Lung microvascular endothelial cell (primary cell): ENCODE data around the gene CHRND. TPM values are rescaled to one million over a fixed set of nuclear protein-coding genes. Genes with fewer than 3 reads are reported as not detected.

ENCODE experiments used
- DNase-seq, 2 donors: peaks; one replicate each; pipeline versions ENCODE4 v3.0.0 to v3.0.0-alpha.2; 2010; ENCODE audit warnings: low read depth in 2 of 2
- total RNA-seq: library from RNA; depleted of rRNA; stranded (reverse); fragments of >200 nt; gene quantifications from 2 replicates; pipeline ENCODE4 v1.2.1, GENCODE V29; 2014

CHRND gene
- not detected in 2 replicates for total RNA-seq

DNA sequence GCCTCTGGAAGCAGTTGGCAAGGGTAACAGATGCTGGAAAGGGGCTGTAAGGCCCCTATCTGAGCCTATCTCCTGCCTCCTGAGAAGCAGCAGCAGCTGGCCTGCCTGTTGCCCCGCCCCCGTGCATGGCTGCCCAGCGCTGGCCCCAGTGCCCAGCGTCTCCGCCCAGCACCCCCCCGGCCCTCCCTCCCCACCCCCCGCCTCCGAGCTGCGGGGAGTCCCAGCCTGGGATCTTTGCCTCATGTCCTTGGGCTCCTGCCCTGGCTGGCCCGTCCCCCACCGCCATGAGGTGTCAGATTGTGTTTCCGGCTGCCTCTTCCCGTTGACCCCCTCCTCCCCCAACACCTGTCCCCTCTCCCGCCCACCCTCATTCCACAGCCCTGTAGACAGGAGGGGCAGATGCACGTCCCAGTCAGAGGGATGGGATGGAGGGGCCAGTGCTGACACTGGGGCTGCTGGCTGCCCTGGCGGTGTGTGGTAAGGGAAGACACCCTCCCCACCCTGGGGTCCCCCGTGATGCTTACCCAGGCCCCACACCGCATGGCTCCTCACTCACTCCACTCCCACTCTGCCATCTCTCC is at the start of gene CHRND:
TSS of gene CHRND (plus strand) at position 370 of the 581 bp plus-strand sequence. CDS start at position 426, 56 bp downstream.
- no peak for DNase-seq

DNA sequence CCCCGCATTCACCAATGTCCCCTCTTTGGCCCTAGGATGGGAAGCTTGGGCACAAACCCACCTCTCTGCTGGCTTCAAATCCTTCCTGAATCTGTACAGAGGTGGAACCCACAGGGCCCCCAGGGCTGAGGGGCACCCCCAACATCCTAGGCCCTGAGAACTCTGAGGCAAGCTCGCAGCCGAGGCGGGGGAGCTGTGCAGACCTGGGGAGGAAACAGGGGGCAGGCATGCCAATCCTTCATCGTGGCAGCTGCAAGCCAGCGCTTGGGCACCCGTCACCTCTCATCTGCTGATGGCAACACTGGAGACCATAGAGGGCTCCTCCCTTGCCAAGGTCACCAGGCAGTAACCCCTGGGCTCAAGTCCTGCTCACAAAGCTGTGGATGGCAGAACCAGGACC is 49.2 kb upstream of the CHRND start:
- DNase-seq: no peak

DNA sequence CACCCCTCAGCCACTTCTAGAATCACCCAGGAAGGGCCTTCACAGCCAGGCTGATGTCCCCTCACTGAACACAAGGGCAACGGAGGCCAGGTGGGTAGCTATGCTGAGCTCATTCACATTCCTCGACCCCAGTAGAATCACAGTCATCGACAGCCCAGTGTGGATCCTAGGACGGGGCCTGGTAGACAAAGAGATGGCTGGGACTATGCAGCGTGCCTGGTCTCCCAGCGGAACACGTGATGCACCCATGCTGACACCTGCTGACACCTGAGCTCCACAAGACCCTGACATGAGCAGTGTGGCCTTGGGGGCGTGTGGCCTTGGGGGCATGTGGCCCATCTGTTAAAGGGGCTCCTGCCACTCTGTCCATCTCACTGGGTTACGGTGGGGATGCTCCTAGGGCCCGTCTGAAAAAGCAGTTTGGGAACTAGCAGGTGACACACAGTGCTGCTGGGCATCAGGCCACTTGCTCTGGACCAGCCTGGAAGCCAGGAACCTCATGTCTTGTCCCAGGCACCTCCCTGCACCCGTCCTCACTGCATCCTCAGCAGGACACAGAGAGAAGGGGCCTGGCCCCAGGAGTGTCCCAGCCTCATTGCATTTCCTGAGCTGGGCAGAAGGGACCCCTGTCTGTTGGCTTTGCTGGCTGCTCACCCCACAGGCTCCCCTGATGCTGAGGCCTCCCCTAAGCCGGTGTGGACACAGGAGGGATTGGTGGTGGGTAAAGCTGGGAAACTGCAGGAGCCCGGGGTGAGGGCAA is 48.0 kb upstream of the CHRND start:
- DNase-seq: no peak

DNA sequence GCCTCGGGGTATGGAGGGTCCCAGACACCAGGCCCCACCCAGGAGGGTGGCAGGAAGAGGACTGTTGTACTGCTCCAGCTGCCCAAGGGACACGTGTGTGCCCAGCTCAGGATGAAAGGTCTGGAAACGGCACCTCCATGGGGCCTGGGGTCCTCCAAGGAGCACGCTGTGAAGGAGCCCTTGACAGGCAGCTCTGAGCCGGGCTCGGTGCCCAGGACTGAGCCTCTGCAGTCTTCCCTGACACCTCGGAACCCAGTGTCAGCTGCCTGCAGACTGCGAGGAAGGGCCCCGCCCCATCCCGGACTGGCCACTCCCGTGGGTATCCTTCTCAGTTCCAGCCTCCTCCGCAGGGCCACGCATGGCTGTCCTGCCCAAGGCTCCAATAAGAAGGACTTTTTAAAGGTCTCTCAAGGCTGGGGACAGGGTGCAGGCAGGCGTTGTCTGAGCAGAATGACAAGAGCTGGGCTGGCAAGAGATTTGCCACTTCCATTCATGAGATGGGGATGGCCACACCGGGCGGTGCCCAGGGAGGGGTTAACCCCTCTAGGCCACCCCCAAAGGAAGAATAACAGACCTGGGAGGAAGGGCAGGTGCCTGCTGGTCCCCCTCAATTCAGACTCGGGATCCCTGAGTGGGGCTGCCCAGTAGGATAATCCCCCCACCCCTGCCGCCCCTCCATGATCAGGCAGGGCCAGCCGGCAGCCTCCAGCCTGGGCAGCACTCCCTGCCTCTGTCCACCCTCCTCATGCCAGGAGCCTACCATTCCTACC is 47.2 kb upstream of the CHRND start:
- DNase-seq: no peak

DNA sequence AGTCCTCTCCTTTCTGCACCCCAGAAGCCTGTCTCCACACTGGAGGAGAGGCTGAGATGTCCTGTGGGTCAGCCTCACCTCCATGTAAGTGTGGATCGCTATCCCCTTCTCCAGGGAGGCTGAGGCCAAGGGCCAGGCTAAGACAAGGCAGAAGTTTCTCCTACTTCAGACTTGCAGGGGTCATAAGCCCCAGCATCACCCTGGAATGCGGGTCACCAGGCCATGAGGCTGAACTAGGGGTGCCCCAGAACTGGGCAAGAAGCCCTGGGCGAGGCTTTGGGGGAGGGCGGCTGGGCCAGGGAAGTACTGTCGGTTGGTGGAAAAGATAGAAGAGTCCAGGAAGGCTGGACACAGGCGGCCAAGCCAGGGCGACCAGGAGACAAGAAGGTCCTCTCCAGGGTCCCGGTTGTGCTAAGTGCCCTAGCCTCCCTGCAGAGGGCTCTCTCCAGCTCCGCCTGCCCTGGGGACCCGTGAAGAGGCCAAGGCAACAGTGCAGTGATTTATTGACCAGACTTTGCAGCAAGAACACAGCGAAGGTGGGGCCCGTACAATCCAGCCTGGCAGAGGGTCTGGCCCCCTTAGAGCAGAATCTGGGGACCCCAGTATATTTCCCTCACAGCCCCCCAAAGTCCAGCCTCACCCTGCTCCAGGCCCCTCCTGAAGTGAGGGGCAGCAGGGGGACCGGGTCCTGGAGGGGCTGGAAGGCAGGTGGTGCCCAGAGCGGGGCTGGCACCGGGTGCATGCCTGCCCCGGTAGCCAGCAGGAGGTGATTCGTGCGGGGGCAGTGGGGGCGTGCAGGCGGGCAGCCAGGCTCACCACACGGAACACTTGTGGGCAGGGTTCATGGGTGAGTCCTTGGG is 46.4 kb upstream of the CHRND start:
- DNase-seq: no peak

DNA sequence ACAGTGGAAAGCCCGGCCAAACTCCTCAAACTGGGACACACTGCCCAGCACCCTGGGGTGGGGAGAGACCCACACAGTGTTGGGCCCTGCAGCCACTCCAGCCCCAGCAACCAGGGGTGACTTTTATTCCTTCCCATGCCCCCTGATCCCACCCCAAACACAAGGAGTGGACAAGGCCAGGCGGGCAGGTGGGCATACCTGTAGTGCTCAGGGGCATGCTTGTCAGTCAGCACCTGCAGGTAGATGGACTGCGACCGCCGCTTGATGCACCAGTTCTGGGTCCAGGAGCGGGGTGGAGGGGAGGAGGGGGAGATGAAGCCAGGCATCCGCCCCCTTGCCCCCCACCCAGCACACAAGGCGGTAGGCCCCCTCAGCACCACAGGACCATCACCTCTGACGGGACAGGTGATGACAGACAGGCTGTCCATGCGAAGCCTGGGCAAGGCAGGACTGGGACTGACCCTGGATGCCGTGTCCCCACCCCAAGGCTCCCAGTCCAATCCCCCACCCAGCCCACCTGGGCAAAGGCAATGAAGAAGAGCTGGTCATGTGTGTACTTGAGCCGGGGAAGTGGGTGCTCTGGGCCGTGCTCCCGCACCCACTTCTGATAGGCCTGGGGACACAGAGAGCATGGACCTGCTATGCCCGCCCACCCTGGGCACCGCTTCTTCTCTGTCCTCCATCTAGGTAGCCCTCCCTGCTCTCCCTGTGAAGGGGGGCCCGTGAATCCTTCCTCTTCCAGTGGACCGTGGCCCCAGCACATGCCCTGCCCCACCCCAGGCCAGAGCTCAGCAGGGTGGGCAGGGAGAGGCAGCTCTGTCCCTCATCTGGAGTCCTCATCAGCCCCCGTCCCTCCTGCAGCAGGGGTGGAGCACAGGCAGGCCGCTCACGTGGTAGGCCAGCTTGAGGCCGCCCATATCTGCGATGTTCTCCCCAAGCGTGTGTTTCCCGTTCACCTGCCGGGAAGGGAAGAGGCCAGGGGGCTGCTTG is 45.5 kb upstream of the CHRND start:
- DNase-seq: no peak

DNA sequence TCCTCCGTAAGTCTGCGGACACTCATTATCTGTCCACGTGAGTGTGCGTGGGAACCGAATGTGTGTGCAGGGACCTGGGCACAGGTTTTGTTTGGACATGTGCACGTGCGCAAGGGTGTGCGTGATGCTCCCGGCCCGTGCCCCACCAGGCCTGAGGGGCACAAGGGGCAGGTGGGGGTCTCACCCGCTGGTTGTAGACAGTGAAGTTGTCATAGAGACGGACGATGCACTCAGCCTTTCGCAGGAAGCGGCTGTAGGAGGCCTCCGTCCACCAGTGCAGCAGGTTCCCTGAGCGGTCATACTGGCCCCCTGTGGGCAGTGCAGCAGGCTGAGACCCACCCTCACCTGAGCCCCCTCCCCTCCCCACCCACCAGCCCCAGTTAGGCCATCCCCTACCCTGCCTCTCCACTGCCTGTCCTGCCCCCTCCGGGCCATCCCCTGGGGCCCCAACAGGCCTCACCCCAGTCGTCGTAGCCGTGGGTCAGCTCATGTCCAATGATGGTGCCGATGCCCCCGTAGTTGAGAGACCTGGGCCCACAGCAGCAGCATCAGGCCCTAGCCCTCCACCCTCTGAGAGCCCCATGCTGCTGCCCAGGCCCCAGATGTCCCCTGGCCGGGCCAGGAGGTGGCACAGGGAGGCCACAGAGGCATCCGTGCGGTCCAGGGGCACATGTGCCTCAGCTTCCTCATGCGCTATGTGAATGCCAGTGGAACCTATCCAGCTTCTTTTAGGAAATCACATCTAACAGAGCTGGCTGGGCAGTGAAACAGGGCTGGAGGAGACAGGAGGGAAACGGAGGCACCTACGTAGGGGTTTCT is 44.4 kb upstream of the CHRND start:
- DNase-seq: no peak

DNA sequence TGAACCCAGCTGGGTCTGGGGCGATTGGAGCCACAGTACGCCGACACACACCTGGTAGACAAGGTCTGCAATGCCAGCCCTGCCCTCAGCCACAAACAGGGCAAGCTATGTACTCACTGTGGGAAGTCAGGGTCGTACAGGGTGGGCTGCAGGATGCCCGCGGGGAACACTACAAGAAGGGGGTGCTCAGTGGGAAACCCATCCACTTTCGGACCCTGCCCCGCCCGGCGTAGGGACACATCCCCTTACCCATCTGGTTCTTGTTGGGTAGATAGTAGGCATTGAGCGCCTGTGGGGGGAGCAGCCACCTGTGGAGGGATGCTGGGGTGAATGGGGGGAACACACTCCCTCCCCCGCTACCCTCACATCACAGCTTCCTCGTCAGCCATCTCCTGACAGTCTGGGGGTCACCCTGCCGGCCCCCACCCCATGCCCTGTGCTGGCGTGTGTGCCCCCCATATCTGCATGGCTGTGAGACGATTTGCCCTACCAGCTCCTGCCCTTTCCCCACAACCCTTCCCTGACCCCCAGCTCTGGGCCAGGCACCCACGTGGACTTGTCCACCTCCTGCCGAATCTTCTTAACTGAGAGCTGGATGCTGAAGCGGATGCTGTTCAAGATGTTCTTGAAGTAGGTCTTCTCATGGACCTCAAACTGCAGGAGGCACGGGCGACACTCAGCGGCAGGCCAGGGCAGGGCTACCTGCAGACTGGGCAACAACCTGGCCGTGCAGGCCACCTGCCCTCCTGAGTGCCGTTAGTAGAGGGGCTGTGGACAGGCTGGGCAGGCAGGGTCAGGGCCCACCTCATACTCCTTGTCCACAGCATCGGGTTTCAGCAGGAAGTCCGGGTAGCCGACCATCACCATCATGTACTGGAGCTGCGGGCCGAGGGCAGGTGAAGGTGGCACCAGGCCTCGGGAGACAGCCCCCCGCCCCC is 43.4 kb upstream of the CHRND start:
- DNase-seq: no peak

DNA sequence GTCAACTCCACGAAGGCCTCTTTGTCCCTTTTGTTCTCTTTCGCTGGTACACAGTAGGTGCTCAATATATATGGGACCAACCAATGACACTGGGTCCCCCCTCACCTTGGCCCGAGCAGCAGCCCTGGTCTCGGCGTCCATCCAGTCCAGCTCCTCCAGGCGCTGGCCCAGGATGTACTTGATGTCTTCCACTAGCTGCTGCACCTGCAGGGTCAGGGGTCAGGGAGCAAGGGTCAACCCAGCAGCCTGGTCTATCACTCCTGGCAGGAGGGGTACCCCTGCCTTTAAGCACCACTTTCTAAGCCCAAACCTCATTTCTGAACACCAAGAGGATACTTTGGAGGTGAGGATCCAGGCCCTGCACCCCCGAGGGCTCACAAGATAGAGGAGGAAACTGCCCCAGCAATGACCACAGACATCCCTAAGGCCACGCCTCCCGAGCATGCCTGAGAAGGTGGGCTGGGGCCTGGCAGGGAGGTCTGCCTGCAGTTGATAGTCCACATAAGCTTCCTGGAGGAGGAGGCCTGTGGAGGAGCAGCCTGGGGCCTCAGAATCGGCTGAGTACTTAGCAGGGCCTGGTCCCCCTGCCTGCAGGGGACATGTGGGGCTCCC is 42.5 kb upstream of the CHRND start:
- DNase-seq: no peak

DNA sequence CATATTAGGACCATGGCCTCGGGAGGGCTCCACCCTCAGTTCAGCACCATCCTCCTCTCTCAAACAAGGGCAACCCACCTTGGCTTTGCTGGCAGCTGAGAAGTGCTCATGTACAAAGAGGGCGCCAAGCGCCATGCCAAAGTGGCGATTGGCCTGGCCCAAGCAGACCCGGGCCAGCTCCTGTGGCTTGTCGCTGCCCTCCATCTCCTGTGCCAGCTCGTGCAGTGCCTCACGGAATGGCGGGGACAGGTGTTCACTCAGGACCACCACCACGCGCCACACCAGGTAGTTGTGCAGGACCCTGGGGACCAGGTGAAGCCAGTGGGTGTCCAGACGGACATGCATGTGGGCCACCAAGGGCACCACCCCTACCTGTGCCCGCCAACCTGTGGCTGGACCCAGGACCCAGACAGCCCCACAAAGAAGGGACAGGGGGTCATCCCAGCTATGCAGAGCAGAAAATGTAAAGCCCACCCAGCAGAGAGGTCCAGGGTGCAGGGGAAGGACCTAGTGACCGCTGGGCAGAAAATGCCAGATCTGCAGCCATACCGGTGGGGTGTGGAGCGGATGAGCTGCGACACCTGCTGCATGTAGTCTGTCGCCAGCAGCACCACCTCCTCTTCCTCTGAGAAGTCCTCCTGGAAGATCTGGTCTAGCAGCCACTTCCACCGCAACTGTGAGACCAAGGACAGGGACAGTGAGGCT is 41.9 kb upstream of the CHRND start:
- no peak for DNase-seq

DNA sequence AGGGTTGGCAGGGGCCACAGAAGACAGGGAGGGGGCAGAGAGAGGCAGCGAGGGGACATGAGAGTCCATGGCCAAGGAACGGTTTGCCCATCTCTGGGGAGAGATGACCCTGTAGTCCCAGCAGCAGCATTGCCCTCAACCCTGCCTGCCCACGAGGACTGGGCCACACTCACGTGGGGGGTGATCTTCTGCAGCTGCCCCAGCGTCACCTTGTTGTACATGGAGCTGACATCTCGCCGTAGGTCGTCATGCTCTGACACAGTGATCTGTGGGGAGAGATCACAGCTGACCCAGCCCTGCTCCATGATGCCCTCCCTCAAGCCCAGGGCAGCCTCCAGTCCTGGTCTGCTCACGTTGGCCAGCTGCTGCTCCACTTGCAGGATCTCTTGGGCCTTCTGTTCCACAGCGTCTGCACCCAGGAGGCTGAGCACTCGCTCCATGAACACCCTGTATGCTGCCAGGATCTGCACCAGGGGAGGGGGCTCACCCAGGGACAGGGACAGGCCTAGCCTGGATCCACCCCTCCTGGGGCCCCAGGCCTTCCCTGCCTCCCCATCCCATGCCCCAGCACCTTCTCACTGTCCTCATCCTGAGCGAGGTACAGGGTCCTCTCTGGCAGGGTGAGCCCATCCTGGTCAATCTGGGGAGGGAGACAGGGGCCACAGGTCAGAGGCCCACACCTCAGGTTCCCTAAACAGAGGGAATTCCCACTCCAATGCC is 41.2 kb upstream of the CHRND start:
- DNase-seq: no peak

DNA sequence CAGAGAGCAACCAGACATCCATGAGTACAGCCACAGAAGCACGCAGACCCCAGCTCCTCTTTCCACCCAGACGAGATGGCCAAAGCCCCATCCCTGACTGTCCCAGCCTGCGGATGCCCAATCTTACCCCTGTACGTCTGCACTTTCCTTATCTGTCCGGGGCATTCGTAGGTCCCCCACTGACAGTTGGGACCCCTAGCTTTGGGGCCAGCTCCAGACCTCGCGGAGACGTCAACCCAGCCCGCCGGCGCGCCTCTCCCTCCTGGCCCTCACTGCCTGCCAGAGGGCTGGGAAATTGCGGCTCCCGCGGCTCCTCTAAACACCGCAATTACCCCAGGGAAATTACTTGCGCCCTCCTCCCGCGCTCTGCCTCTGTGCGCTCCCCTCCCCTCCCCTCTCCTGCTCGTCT is 40.6 kb upstream of the CHRND start:
- DNase-seq: no peak

DNA sequence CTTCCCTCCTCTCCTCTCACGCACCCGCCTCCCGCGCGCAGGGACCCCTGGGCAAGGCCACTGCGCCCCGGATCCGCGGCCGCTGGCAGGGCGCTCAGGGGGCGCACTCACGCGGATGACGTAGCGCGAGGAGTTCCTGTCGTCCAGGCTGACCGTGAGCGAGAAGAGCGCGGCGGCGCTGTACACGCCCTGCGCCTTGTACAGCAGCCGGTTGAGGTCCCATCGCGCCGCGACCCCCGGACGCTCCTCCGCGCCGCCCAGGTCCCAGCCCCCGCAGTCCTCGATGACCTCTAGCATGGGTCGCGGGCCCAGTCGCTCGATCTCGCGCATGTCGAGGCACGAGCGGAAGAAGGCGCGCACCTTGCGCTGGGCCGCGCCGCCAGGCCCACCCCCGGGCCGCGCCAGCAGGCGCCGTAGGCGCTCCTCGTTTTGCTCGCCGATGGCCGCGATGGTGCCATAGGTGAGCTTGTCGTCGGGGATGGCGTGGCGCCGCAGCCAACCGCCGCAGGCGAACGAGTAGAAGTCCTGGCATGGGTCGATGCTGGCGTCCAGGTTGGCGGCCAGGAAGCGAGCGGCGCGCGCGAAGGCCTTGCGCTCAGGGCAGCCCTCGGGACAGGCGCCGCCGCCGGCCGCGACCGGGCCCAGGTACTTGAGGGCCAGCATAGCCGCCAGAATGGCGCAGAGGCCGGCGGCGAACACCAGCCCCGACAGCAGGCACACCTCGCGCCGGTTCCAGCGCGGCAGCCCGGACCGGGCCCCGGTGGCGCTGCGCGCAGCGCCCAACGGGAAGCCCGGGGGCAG is 40.0 kb upstream of the CHRND start:
- no peak for DNase-seq

DNA sequence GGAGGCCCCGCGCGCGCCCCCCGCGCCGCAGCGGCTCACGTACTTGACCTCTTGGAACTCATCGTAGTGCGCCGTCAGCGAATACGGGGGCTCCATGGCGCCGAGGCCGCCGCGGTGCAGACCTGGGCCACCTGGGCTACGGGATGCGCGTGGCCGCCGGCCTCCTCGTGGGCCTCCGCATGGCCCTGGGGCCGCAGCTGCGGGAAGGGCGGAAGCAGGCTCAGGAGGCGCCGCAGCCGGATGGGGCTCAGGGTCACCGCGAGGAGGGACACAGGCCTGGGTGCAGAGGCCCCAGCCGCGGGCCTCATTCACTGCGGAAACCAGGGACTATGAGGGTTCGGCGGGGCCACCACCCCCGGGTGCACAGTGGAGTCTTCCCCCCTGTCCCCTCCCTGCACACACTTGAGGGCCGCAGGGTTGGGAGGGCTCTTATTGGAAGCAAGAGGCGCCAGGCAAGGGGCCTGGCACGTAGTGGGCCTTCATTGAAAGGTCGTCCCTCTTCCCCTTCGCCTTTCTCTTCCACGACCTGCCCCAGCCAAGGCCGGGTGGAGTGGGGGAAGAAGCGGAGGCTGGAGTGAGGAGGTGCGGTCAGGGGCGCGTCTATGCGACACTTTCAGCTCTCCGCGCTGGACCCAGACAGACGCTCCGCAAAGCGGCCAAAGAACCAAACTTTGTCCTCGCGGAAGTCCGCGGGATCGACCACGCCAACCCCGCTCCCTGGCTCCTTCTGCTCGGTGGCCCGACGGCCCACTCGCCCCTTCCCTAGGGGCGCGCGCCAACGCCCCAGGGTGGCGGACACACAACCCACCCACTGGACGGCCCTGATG is 39.2 kb upstream of the CHRND start:
- no peak for DNase-seq
